ENCODE data around the gene ADAM19. TPM values are rescaled to one million over a fixed set of nuclear protein-coding genes. Genes with fewer than 3 reads are reported as not detected.

ADAM19 gene
- total RNA-seq, 1 donor from 2014 or later: 161 TPM

DNA sequence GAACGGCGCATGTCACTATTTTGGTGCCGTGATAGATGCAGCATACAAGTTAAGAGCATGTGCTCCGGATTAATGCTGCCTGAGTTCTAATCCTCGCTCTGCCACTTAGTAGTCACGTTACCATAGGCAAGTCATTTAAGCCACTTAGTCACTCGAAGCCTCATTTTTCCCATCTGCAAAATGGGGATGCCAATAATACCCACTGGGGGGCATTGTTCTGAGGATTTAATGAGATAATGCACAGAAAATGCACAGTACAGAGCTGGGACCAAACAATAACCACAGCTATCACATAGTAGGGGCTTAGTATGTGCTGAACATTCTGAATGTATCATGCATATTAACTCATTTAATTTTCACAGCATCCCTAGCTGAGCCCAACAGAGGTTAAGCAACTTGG is 106.5 kb downstream of the ADAM19 start:
- DNase-seq (ENCODE audit: extremely low read depth, low read depth, low spot score): no peak

GRCh38 chr5:157468293-157468965 is 107.1 kb downstream of the ADAM19 start:
- DNase-seq (ENCODE audit: extremely low read depth, low read depth, low spot score): no peak

DNA sequence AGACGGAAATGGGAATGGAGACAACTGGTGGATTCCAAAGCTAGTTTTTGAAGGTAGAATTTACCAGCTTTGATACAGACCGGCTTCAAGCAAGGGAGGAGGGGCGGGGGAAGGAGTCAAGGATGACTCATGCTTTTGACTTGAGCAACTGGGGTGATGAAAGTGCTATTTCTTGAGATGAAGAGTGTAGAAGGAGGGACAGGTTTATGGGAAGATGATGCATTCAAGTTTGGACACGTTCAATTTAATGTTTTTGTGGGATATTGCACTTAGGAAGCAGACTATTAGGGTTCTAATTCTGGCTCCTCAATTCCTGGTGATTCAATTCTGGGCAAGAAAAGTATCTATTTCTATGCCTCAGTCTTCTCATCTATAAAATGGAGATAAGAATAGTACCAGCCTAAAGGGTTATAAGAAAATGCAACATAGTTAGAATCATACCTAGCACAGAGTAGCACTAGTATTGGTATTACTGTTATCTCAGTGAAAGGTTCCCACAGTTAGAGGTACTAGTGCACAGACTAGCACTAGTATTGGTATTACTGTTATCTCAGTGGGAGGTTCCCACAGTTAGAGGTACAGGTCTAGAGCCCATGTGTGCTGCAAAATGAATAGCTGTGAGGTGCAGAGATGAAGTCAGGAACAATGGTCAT is 110.9 kb downstream of the ADAM19 start:
- DNase-seq (ENCODE audit: extremely low read depth, low read depth, low spot score): no peak

GRCh38 chr5:157463621-157464518 is 111.7 kb downstream of the ADAM19 start:
- DNase-seq (ENCODE audit: extremely low read depth, low read depth, low spot score): no peak

- no peak for DNase-seq (ENCODE audit: extremely low read depth, low read depth, low spot score)
Observed at GRCh38 chr5:157463081-157463480, 112.5 kb downstream of the ADAM19 start.

GRCh38 chr5:157460921-157461792 is 114.4 kb downstream of the ADAM19 start:
- no peak for DNase-seq (ENCODE audit: extremely low read depth, low read depth, low spot score)

DNA sequence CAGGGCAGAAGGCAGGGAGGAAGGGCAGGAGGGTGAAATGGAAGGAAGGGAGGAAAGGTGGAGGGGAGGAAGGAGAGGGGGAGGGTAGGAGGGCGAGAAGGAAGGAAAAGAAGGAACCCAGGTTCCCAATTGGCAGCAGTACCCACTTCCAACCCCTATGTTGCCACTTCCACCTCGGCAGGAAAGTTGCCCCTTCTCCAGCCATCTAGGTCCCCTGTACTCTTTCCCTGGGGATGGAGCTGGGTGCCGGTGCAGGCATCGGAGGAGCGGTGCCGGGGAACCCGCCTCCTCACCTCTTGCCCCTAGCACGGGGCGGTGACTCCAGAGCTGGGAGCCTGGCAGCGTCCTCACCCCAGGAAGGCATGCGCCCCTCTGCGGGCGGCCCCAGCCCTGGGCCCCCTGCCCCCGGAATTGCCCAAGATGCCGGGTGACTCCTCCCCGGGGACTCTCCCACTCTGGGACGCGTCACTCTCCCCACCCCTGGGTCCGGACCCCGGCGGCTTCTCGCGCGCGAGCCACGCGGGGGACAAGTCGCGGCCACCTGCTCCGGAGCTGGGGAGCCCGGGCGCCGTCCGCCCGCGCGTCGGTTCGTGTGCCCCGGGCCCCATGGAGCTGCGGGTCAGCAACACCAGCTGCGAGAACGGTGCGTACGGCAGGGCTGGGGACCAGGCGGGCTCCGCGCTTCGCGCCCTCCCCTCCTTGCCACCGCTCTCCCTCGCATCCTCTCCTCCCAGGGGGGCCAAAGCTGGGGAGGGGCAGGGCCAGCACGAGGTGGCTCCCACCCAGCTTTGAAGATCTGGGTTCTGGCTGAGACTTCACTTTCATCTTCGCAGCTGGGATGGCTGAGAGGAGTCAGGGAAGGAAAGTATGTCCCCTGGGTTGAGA is 115.6 kb downstream of the ADAM19 start, which contains the start of gene NIPAL4:
NIPAL4 (plus strand) TSS at position 499 of the 885 bp plus-strand sequence; CDS start at position 607, 108 bp downstream.
- no peak for DNase-seq (ENCODE audit: extremely low read depth, low read depth, low spot score)

DNA sequence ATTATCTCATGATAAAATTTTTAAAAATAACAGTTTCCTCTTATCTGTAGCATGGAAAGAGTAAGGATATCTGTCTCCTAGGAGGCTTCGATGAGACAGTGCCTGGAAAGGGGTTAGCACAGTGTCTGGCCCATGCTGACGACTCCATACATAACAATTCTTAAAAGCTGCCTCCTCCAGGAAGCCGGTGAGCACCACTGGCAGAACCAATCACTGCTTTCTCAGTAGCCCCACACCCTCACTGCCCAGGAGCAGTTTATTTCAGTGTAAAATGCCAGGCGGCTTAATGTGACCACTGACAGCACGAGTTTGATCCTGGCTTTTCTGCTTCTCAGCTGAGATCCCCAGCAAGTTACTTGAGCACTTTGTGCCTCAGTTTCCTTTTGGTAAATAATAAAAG is 116.7 kb downstream of the ADAM19 start:
- DNase-seq (ENCODE audit: extremely low read depth, low read depth, low spot score): no peak

DNA sequence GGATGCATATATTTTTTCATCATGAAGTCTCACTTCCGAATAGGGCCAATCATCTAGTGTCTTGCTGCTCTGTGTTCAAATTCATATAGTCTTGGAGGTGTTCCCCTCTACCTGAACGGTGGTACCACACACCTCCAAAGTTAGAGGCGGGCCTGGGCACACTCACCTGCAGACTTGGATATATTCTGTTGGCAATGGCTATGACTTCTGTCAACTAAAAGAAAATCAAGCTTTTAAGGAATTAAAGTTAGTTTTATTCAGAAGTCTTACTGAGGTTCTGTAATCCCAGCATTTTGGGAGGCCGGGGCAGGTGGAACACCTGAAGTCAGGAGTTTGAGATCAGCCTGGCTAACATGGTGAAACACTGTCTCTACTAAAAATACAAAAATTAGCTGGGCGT is 118.2 kb downstream of the ADAM19 start:
- DNase-seq (ENCODE audit: extremely low read depth, low read depth, low spot score): no peak

DNA sequence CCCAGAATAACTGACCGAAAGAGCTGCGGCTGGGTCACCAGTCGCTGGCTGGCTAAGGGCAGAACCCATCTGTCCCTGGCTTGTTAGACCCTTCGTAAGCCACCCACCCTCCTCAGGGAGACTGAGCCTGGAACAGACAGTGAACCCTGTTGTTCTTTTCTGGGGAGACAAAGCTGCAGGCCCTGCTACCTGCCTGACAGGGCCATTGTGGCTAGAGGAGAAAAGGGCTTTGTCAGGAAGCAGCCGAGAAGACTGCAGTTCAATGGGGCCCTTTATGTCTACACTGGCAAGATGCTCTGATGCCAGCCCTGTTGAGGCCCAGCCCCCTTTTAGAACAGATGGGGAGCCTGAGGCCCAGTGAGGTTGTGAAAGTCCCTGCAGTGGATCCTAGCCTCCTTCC is 119.3 kb downstream of the ADAM19 start:
- no peak for DNase-seq (ENCODE audit: extremely low read depth, low read depth, low spot score)

GRCh38 chr5:157455057-157455456 is 120.5 kb downstream of the ADAM19 start:
- DNase-seq (ENCODE audit: extremely low read depth, low read depth, low spot score): no peak

DNA sequence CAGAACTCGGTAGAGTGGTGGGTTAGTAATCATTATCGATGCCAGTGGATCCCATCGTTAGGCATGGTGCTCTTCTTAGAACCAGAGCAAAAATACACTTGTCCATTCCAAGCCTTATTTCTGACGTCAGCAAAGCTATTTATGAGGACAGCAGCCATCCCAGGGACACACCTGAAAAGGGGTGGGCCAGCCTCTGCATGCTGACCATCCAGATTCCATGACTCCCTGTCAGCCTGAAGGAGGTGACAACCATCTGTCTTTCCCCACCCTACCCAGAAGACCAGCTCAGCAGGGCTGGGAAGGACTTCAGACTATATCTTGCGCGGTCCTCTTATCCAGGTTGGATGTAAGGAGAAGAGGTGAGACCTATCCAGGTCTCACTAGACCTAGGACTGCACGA is 121.3 kb downstream of the ADAM19 start:
- no peak for DNase-seq (ENCODE audit: extremely low read depth, low read depth, low spot score)

DNA sequence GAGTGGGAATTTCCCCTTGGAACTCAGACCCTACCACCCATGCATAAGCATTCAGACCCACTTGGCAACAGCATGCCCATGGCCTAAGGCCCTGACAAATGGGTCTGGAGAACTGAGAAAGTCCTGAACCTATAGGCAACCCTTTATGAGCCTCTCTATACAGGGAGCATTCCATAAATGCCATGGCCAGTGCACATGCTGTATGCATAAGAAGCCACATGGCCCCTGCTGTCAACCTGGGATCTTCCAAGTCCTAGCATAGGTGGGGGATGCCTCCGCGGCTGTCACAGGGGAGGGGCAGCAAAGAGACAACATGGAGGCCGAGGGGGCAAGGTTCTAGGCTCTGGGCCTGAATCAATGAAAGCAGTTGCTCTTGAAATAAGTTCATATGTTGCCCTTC is 123.8 kb downstream of the ADAM19 start:
- no peak for DNase-seq (ENCODE audit: extremely low read depth, low read depth, low spot score)

- DNase-seq (ENCODE audit: extremely low read depth, low read depth, low spot score): no peak
Observed at GRCh38 chr5:157450024-157450423, 125.6 kb downstream of the ADAM19 start.

- DNase-seq (ENCODE audit: extremely low read depth, low read depth, low spot score): no peak
Observed at GRCh38 chr5:157449011-157449723, 126.4 kb downstream of the ADAM19 start.

DNA sequence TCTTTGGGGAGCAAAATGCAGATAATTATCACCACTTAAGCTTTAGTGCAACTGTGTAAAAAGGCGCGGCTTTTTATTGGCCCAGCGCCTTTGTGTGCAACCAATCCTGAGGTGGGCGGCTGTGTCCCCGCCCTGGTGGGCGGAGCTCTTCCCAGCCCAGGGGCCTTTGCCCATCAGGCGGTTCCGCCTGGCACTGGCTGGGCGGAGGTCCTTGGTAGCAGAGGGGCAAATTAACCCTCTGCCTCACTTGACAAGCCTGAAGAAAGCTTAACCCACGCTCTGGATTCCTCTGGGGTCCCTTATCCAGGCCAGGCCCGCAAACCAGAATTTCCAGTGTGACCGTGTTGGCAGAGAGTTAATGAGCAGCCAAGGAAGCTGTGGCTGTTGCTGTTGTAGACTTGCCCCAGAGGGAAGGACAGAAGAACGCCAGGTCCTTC is 128.4 kb downstream of the ADAM19 start:
- no peak for DNase-seq (ENCODE audit: extremely low read depth, low read depth, low spot score)

DNA sequence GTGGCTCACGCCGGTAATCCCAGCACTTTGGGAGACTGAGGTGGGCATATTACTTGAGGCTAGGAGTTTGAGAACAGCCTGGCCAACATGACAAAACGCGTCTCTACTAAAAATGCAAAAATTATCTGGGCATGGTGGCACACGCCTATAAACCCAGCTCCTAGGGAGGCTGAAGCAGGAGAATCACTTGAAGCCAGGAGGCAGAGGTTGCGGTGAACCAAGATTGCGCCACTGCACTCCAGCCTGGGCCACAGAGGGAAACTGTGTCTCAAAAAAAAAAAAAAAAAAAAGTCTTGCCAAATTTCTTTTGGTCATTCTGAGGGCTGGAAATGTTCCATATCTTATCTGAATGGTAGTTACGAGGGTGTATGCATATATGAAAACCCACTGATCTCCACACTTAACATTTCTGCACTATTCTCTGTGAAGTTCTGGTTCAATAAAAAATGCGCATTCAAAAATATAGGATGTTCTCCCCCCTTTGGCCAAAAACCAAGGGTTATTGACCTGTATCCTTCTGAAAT is 129.1 kb downstream of the ADAM19 start:
- DNase-seq (ENCODE audit: extremely low read depth, low read depth, low spot score): no peak

- no peak for DNase-seq (ENCODE audit: extremely low read depth, low read depth, low spot score)
Observed at GRCh38 chr5:157445745-157446411, 129.7 kb downstream of the ADAM19 start.
